NCI-H774 (cell line): ENCODE measurements around the gene GPLD1.
A peak's percentile ranks its signal among the peaks of the same experiment; 100 is the strongest.
"Not testable (repeated sequence)": the region's sequence is repeated elsewhere in the genome, so short reads cannot be mapped to it uniquely, and the experiment has no call there.

Source experiments
- DNase-seq: peaks from one replicate; lab custom pipeline; 2025; lab: John Stamatoyannopoulos, UW

GPLD1 gene

DNA sequence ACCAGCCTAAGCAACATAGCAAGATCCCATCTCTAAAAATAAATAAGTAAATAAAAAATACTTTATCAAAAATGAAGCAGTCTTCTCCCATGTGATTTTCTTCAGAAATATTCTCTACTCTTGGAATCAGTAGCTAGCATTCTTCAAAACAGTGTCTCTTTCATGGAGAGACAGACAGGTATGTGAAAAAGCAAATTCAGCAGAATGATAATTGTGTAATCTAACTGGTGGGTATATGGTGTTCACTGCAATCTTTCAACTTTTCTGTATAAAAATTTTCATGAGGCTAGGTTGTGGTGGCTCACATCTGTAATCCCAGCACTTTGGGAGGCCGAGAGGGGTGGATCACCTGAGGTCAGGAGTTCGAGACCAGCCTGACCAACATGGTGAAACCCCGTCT, 78.8 kb downstream of the GPLD1 start:
- DNase-seq: no peak

DNA sequence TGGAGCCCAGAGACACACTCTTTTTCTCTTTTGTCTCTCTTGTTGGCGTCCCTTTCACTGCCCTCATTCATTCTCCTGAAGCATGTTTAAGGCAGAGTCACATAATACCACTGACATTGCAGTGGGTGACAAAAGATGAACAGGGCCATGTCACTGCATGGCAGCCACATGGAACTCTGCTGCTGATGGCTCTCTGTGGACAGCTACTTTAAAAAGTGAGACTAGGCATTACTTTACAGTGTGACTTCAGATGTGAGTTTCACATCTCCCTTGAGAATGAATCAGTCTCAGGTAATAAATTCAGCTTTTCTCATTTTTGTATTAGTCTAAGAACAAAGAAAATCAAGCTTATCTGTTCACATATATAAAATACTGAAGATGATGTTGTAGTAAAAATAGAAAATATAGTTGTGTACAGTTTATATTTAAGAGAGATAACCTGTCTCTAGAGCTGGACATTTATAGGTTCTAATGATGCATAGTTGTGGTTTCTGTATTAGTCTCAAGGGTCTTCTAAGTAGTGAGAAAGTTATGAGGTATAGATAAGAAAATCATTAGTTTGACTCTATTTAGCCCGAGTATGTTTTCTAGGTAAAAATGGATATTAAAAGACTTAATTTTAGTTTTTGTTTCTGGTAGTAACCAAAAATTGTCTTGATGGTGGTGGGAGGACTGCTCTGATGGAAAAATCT, 80.5 kb downstream of the GPLD1 start:
- DNase-seq: no peak

DNA sequence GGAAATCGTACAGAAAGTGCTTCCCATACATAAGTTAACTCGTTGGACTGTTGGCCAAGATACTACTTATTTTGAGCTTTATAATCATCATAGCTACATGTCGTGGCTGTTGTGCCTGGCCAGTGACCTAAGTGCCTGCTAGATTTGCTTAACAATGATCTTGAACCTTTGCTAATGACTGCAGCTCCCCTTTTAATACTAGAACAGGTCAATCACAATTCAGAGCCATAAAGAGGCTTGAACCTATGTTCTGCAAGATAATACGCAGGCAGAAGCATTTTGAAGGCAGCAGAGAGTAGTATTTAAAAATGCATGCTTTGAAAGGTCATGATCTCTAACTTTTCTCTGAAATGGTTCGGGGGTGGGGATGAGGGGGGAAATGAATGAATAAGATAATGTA, 84.1 kb downstream of the GPLD1 start:
- no peak for DNase-seq

DNA sequence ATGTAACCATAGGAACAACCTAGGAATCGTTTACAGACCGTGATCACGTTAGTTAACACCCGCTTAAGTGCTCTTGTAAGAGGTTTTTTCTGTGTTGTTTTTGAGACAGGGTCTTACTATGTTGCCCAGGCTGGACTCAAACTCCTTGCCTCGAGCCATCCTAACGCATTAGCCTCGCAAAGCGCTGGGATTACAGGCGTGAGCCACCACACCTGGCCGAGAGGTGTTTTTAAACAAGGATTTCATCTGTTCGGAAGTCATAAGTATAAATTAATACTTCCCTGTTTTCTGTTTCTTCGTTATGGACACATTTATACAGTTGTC, 85.9 kb downstream of the GPLD1 start:
- no peak for DNase-seq

DNA sequence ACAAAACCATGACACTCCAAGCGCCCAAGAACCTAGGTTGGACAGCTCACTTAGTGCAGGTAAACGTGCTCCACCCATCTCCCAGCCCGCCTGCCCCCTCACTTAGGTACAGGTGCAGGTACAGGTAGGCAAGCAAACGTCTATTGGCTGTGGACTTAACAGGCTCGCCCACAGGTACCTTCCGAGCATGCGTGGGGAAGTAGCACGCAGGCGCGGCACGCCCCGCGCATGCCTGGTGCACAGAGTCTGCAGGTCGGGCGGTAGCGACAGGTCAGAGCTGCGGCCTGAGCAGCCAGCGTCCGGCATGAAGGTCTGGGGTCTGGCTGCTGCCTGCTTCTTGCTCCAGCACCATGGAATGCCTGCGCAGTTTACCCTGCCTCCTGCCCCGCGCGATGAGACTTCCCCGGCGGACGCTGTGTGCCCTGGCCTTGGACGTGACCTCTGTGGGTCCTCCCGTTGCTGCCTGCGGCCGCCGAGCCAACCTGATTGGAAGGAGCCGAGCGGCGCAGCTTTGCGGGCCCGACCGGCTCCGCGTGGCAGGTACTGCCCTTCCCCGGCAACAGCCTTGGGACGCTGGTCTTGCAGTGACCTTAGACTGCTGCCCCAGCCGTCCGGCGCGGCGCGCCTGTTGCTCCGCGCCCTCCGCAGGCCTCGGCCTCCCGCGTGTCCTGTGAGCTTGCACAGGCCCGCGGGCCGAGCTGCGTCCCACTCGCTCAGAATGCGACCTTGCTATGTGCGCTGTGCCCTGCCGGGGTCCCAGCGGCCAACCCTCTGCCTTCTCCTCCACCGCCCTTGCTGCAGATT, 86.5 kb downstream of the GPLD1 start, which contains the start of gene MRS2:
MRS2 (plus strand) TSS at position 240 of the 804 bp plus-strand sequence; CDS start at position 351, 111 bp downstream.
- DNase-seq: peak; percentile 91

- DNase-seq: no peak
Observed at GRCh38 chr6:24401458-24401857, 87.9 kb downstream of the GPLD1 start.

GRCh38 chr6:24400045-24401039, 89.0 kb downstream of the GPLD1 start:
- not testable (repeated sequence) for DNase-seq

GRCh38 chr6:24397631-24398030, 91.7 kb downstream of the GPLD1 start:
- DNase-seq: no peak

- DNase-seq: no peak
Observed at GRCh38 chr6:24396824-24397223, 92.6 kb downstream of the GPLD1 start.

DNA sequence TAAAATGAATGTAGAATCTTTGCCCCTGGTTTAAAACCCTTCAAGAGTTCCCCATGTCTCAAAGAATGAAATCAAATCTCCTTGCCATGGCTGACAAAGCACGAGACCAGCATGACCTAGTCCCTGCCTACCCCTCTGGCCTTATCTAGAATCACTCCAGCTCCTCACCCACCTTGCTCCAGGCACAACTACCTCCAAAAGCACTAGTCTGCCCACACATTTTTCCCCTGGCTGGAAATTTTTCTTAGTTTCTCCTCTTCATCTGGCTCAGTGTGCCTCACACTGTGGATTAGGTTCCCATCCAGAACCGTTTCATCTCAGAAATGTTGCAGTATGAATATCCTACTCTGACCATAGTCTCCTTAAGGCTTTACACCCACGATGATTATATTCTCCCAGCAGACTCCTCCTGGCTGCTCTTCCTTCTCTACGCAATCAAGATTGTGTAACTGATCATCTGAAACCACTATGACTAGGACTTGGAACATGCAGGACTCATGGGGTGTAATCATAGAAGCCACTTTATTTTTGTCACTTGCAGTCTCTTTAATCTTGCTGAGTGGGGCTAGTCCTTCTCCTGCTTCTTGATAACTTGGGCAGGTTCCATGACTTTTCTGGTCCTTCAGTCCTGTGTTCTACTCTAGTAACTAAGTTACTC, 94.5 kb downstream of the GPLD1 start:
- DNase-seq: no peak

DNA sequence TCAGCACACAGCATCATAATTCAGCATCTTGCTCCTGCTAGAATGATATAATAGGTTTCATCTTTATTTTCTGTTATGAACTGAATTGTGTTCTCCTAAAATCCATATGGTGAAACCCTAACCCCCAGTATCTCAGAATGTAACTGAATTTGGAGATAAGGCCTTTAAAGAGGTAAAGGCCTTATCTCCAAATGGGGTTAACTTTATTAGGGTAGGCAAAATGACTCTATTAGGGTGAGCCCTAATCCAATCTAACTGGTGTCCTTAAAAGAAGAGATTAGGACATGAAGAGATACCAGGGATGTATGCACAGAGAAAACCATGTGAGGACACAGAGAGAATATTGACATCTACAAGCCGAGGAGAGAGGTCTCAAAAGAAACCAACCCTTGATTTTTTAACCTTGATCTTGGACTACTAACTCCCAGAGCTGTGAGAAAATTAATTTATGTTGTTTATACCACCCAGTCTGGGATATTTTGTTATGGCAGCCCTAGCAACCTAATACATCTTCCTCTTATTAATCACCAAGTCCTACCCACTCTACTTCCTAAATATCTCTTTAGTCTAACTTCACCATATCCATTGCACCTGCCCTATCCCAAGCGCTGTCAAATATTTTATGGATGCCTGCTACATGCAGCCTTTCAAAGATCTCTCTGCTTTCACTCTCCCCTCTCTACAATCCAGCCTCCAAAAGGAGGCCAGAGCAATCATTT, 95.2 kb downstream of the GPLD1 start:
- DNase-seq: no peak

GRCh38 chr6:24391756-24392405, 97.5 kb downstream of the GPLD1 start:
- no peak for DNase-seq

DNA sequence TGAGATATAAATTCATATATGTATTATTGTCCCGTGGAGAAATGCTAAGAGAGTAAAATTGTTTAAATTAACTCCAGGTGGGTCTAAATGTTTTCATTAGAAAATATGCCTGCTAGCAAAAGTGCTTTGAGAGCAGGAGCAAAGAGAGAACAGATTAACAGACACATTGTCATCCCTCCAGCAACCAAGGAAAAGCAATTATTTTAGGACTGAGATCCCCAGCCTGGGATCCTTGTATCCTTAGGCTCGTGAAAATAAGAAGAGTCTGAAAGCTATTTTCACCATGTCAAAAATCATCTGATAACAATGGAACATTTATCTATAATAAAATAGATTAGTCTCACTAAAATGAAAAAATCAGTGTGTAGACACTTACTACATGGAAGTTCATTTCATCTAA, 98.2 kb downstream of the GPLD1 start:
- DNase-seq: no peak

DNA sequence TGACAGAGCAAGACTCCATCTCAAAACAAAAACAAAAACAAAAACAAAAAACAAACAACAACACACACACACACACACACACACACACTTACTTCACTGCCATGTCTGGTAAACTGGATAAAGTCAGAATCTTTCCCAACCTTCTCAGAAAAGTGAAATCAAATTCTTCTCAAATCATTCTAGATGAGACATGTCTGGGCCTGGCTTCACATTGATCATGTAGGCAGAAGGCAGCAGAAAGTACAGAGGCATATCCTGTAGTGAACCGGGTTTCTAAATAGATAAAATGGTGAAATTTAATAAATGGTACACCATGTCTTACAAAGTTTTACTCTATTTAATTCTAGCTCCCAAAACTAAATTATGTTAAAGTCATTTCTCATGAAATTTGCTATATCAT, 101.6 kb downstream of the GPLD1 start:
- no peak for DNase-seq

DNA sequence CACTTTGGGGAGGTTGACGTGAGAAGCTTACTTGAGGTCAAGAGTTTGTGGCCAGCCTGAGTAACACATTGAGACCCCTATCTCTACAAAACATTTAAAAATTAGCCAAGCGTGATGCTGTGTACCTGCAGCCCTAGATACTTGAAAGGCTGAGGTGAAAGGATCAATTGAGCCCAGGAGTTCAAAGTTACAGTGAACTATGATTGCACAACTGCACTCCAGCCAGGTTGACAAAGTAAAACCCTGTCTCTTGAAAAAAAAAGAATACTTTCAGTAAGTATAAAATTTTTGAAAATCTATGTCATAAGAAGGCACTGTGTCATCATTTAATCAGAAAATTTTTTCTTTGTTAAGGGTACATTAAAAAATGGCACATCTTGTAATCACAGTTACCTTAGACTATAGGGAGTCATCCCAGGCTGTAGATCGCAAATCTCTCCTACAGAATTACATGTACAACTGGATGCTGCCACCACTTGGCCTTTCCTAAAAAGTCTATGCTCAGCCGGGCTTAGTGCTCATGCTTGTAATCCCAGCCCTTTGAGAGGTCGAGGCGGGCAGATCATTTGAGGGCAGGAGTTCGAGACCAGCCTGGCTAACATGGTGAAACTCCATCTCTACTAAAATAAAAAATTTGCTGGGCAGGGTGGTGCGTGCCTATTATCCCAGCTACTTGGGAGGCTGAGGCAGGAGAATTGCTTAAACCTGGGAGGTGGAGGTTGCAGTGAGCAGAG, 103.7 kb downstream of the GPLD1 start:
- no peak for DNase-seq

GRCh38 chr6:24384369-24385130, 104.8 kb downstream of the GPLD1 start:
- DNase-seq: not testable (repeated sequence)

DNA sequence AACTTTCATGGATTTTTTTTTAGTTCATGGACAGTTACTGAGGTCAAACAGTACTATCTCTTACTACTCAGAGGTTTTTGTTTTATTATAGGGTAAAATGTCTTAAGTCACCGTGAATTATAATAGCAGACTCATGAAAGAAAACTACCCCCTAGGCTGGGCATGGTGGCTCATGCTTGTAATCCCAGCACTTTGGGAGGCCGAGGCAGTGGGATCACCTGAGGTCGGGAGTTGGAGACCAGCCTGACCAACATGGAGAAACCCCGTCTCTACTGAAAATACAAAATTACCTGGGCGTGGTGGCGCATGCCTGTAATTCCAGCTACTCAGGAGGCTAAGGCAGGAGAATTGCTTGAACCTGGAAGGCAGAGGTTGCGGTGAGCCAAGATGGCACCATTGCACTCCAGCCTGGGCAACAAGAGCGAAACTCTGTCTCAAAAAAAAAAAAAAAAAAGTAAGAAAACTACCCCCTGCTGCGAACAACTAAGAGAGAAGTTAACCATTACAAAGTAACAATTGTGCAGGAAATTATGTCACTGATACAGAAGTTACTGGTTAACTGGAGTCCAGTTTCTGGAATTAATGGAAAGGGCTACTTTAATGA, 106.4 kb downstream of the GPLD1 start:
- not testable (repeated sequence) for DNase-seq

DNA sequence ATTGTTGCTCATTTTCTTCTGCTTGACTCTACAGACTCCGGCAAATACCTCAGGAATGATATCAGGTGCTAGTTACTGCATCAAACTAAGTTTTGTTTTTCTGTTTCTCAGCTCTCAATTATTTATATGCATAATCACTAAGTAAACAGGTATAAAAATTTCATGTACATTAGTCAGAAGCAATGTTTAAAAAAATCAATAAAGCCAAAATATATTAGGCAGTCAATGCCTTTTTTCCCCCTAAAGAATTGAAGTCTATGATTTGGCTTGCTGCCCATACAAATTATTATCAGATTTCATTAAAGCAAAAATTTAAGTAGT, 107.2 kb downstream of the GPLD1 start:
- no peak for DNase-seq
